ENCODE results near the gene LORICRIN.
"Not testable (repeated sequence)": the region's sequence is repeated elsewhere in the genome, so short reads cannot be mapped to it uniquely, and the experiment has no call there.

The LORICRIN gene

GRCh38 chr1:153259387-153259786 is at the start of gene LORICRIN:
LORICRIN (plus strand) TSS chr1:153259687; CDS start chr1:153260950, 1,263 bp downstream.
- DNase-seq (ENCODE audit: low read depth), result no peak

DNA sequence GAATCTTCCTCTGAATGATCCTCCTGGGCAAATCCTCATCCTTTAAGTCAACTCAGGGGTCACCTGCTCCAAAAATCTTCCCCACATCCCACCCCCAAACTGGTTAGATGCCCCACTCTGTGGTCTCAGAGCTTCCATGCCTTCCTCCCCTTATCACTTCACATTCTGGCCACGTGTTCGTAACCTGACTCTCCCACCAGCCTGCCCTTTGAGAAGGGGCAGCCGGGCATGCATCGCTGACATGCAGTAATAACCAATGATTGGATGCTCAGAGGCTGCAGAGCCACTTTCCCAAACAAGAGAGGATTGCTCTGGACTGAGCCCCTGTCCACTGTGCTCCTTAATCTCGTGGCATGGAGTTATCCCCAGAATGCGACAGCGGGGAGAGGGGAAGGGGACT is 49.3 kb upstream of the LORICRIN start:
- DNase-seq (ENCODE audit: low read depth), result no peak

- no peak for DNase-seq (ENCODE audit: low read depth)
These were observed 47.3 kb upstream of the LORICRIN start for GRCh38 chr1:153212201-153212600.

DNA sequence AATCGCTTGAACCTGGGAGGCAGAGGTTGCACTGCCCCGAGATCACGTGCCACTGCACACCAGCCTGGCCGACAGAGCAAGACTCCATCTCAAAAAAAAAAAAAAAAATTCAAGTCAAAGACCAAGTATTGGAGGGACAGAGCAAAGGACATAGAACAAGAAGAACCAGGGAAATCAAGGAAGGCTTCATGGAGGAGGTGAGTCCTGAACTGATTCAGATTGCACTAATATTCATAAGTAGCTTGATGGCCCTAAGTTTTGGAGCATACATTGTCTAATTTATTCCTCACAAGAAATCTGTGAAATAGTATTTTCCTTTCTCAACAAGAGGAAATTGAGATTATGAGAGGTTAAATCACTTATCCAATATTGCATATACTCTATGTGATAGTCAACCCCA is 46.0 kb upstream of the LORICRIN start:
- no peak for DNase-seq (ENCODE audit: low read depth)

GRCh38 chr1:153217212-153217611 is 42.3 kb upstream of the LORICRIN start, which contains the start of gene PRR9:
PRR9 (plus strand) TSS chr1:153217584; CDS start chr1:153218145, 561 bp downstream.
- DNase-seq (ENCODE audit: low read depth), result peak; percentile 6

DNA sequence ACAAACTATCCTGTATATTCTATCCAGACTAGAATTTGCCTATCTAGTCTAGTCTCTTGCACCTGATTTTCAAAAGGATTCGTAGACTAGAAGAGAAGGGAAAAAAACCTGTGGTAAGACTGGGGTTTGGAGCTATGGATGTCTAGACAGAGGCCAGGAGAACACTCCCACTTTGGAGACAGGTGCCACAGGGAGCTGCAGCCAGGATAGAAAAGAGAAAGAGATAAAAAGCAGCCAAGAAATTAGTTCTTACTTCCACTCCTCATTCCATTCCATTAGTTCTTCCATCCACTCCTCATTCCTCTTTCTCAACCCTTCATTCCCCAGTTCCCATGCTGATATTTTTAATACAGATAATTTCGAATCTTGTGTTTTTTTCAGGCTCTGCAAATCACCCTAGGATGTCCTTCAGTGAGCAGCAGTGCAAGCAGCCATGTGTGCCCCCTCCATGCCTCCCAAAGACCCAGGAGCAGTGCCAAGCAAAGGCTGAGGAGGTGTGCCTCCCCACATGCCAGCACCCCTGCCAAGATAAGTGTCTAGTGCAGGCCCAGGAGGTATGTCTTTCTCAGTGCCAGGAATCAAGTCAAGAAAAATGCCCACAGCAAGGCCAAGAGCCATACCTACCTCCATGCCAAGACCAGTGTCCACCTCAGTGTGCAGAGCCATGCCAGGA is 41.6 kb upstream of the LORICRIN start:
- DNase-seq (ENCODE audit: low read depth), result no peak

DNA sequence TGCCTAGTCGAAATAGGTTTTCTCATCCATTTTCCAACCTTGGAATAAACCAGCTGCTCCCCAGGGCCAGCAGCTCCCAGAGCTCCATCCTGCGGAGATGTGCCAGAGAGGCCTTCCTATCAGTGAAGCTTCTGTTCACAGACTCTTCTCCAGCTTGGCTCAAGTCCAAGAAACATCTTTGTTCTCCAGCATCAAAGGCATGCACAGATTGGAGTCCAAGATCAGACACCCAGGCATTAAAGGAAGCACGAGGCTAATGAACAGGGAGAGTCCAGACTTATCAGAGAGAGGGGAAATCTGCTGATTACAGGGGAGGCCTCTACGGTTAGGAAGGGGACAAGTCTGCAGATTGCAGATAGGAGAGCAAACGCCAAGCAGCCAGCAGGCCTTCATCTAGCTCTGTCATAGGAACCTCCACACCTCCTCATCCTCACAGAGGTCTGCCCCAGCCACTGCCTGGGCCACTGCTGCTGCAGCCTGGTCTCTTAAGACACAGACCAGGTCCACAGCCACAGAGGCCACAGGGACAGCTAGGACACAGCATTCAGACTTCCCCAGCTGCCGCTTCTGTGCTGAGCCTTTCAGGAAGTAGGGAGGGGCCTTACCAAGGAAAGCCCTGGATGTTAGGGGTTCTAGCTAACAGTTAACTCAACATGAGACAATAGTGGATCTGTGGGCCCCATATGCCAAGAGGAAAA is 38.7 kb upstream of the LORICRIN start:
- no peak for DNase-seq (ENCODE audit: low read depth)

GRCh38 chr1:153223040-153223891 is 36.2 kb upstream of the LORICRIN start:
- peak; percentile 11 for DNase-seq (ENCODE audit: low read depth)

GRCh38 chr1:153227810-153228209 is 31.7 kb upstream of the LORICRIN start:
- DNase-seq (ENCODE audit: low read depth), result no peak

GRCh38 chr1:153228491-153228890 is 31.0 kb upstream of the LORICRIN start:
- DNase-seq (ENCODE audit: low read depth), result no peak

DNA sequence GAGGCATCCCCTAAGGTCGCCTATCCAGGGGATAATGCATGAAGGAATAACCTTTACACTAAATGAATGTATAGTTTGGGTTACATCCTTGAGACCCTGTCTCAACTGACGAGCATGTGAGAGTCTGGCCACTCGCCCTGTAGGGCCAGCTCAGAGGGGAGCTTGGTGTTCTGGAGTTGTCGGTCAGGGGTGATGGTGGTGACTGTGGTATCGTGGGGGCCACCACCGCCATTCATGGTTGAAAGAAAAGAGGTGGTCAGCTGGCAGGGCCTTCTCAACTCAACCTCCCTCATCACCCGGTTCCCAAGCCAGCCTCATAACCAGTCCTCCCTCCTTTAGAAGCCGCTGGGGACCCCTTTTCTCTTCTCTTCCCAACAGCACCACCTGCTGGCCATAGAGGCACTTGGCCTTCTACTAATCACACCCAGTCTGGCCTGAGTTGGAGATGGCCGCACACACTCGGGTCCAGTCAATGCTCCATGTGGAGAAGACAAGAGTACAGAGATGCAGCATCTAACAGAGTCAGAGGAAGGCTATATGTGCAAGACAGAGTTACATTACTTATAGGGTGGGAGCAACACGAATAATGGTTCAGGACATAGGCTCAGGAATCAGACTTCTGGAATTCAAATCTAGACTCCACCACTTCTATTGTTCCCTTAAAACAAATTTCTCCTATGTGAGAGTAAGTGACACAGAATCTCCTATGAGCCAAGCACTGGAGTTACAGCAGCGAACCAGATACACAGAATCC is 30.2 kb upstream of the LORICRIN start:
- DNase-seq (ENCODE audit: low read depth), result not testable (repeated sequence)

GRCh38 chr1:153231363-153231762 is 28.1 kb upstream of the LORICRIN start:
- DNase-seq (ENCODE audit: low read depth), result no peak

- DNase-seq (ENCODE audit: low read depth), result no peak
These were observed 27.7 kb upstream of the LORICRIN start for GRCh38 chr1:153231785-153232184.

- DNase-seq (ENCODE audit: low read depth), result no peak
These were observed 26.9 kb upstream of the LORICRIN start for GRCh38 chr1:153232553-153232952.

- no peak for DNase-seq (ENCODE audit: low read depth)
These were observed 26.0 kb upstream of the LORICRIN start for GRCh38 chr1:153233448-153233847.

DNA sequence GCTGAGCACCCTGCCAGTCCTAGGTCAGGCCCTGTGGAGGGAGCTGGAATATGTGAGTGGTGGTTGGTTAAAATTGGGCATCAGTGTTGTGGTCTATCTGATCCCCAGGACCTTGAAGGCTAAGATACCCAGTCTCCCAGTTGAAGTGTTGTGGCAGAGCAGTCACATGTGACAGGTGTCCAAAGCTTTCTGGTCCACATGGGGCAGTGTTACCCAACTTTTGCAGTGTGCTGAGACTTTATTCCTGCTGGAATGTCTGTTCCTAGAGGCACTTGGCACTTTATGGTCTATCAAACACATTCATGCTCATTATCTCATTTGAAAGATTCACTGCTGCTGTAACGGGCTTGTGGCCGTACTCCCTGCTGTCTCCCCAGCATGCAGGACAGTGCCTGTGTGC is 21.0 kb upstream of the LORICRIN start:
- DNase-seq (ENCODE audit: low read depth), result no peak

- DNase-seq (ENCODE audit: low read depth), result no peak
These were observed 17.3 kb upstream of the LORICRIN start for GRCh38 chr1:153242160-153242559.

DNA sequence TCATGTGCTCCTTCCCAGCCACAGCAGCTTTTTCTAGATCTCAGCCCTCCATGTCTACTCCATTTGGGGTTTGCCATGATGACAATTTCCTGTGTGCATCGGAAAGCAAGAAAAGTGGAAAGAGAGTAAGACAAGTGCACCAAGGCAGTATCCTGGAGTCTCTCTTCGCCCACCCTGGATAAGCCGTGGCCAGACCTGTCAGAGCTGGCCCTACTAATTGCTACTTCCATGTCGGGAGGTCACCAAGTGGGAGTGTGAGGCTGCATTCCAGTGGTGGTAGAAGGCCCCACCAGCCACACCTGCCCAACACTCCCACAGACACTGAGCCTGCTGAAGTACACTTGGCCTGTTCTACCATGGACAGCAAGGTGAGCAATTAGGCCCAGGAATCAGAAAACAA is 14.0 kb upstream of the LORICRIN start:
- DNase-seq (ENCODE audit: low read depth), result no peak

- DNase-seq (ENCODE audit: low read depth), result no peak
These were observed 13.5 kb upstream of the LORICRIN start for GRCh38 chr1:153246018-153246417.

DNA sequence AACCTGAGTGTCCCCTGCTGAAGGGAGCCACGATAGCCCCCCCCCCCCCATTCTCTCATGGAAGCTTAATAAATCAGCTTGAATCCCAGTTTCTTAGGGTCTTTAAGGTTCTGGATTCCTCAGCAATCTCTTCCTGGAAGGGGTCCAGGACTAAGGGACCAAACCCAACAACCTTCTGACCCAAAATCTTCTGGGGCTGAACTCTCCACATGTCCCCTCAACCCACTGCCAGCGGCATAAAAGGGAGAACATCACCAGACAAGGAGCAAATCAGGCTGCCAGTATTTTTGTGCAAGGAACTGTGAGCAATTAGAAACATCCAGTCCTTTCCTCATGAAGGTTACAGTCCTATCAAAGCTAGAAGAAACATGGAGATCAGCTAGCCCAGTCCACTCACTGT is 12.7 kb upstream of the LORICRIN start:
- no peak for DNase-seq (ENCODE audit: low read depth)

- DNase-seq (ENCODE audit: low read depth), result no peak
These were observed 11.2 kb upstream of the LORICRIN start for GRCh38 chr1:153248176-153248879.

Data from HS-5 (cell line).